Neural crest cell (in vitro differentiated cells): ENCODE measurements around the gene GBGT1. TPM values are rescaled to one million over a fixed set of nuclear protein-coding genes. Genes with fewer than 3 reads are reported as not detected.
A peak's percentile ranks its signal among the peaks of the same experiment; 100 is the strongest.

ENCODE experiments used
- DNase-seq: peaks from one replicate; pipeline ENCODE4 v3.0.0; 2021; ENCODE audit warnings: low read depth, mixed read lengths, low spot score
- H3K27ac Mint-ChIP-seq: one replicate; pipeline ENCODE4 v1.8.0; 2021; ENCODE audit warnings: mild to moderate bottlenecking, mixed read lengths; ENCODE audit not compliant: unreplicated experiment
- H3K27me3 Mint-ChIP-seq: 2 replicates; pipeline ENCODE4 v1.8.0; 2021; ENCODE audit warnings: low read depth, mild to moderate bottlenecking, mixed read lengths
- H3K36me3 Mint-ChIP-seq: 2 replicates; pipeline ENCODE4 v1.8.0; 2021; ENCODE audit warnings: low read depth, mild to moderate bottlenecking, mixed read lengths
- H3K4me1 Mint-ChIP-seq: 2 replicates; pipeline ENCODE4 v1.8.0; 2021; ENCODE audit warnings: mixed read lengths
- H3K4me3 Mint-ChIP-seq: one replicate; pipeline ENCODE4 v1.8.0; 2021; ENCODE audit warnings: mild to moderate bottlenecking, mixed read lengths
- H3K9me3 Mint-ChIP-seq: 2 replicates; pipeline ENCODE4 v1.8.0; 2021; ENCODE audit warnings: mixed read lengths
- CTCF ChIP-seq: fragments of 200-600 bp; sonication (generic); conservative IDR thresholded peaks from 2 replicates; pipeline ENCODE4 v1.5.0; 2021; ENCODE audit warnings: antibody characterized with exemption, mild to moderate bottlenecking
- total RNA-seq: library from RNA; stranded (reverse); gene quantifications from 2 replicates; pipeline ENCODE4 v1.2.1, GENCODE V29; 2021

GBGT1 gene
- total RNA-seq, 1 donor from 2014 or later, result 13.8 TPM

DNA sequence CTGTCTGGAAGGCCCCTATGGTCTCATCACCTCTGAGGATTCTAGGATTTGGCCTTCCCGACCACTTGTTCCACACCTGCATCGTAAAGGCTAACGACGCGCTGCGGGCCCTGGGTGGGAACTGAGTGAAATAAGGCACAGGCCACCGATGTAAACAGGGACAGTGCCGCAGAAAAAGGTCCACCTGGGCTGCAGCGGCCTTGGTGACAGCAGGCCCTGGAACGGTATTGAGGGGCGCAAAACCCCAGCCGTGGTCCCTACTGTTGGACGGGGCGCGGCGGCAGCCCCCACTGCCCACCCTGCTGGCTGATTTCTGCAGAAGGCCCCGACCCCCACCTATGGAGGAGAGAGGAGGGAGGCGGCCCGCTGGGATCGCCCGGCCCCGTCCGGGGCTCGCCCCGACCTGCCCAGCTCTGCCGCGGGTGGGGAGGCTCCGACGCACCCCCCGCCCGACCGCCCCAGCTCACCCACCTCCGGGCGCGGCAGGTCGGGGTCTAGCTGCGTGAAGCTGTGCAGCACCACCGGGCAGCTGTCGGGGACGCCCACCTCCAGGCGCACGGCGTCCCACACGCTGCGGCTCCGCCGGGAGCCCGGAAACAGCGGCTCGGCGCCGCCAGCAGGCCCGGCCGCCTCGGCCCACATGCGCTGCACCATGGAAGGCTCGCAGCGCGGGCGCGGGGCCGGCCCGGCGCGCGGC lies 43.1 kb downstream of the GBGT1 start:
- no peaks in the 10 kb centered on the region for H3K36me3 Mint-ChIP-seq
- no peak overlapping the region for H3K27ac Mint-ChIP-seq
- DNase-seq, result no peak
- no peaks in the 10 kb centered on the region for H3K9me3 Mint-ChIP-seq
- no peak for TF ChIP-seq CTCF
- no peaks in the 10 kb centered on the region for H3K27me3 Mint-ChIP-seq
- H3K4me1 Mint-ChIP-seq, result peaks cover 61% of the 10 kb centered on the region
- peak overlapping the region; percentile 85 for H3K4me3 Mint-ChIP-seq

GRCh38 chr9:133119846-133120500 lies 43.7 kb downstream of the GBGT1 start:
- no peaks in the 10 kb centered on the region for H3K9me3 Mint-ChIP-seq
- no peak for TF ChIP-seq CTCF
- H3K36me3 Mint-ChIP-seq, result no peaks in the 10 kb centered on the region
- peak overlapping the region; percentile 84 for H3K4me3 Mint-ChIP-seq
- peaks cover 59% of the 10 kb centered on the region for H3K4me1 Mint-ChIP-seq
- H3K27ac Mint-ChIP-seq, result peak overlapping the region; percentile 87
- no peak for DNase-seq
- H3K27me3 Mint-ChIP-seq, result no peaks in the 10 kb centered on the region

DNA sequence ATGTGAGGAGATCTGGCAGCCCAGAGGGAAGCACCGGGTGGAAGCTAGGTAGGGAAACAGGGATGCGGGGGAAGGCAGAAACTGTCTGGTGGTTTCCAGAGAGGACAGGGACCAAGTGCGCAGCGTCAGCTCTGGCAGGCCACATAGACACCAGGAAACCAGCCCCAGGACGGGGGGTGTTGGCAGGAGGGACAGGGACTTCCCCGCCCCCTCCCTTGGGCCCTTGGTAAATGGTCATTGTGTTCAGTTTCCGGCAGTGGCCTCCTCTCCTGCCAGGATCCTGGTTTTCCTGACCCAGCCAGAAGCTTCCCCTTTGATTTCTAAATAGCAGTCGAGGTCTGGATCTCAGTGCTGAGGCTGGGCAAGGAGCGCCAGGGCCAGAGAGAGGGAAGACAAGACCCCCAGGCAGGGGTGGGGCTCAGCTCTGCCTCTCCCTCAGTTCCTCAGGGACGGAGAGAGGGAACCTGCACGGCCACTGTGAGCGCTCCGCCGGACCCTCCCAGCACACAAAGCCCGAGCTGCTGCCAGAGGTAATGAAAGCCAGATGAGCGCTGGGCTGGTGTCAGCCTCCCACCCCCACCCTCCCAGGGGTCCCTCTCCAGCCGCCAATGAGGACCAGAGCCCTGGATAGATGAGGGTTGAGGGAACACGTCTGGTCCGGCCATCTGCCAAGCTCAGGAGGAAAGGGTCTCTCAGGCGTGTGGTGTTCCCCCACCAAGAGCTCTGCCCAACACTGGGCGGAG lies 44.4 kb downstream of the GBGT1 start:
- Mint-ChIP-seq H3K27ac (peak overlapping the region; percentile 87), H3K36me3 (no peaks in the 10 kb centered on the region), H3K4me3 (peak overlapping the region; percentile 84), H3K9me3 (no peaks in the 10 kb centered on the region), H3K4me1 (peaks cover 54% of the 10 kb centered on the region), H3K27me3 (no peaks in the 10 kb centered on the region)
- DNase-seq, result no peak
- no peak for TF ChIP-seq CTCF

GRCh38 chr9:133118568-133118967 lies 45.1 kb downstream of the GBGT1 start:
- Mint-ChIP-seq H3K27ac (no peak overlapping the region), H3K36me3 (no peaks in the 10 kb centered on the region), H3K4me3 (peak overlapping the region; percentile 84), H3K27me3 (no peaks in the 10 kb centered on the region), H3K4me1 (peaks cover 54% of the 10 kb centered on the region), H3K9me3 (no peaks in the 10 kb centered on the region)
- no peak for TF ChIP-seq CTCF
- DNase-seq, result no peak

DNA sequence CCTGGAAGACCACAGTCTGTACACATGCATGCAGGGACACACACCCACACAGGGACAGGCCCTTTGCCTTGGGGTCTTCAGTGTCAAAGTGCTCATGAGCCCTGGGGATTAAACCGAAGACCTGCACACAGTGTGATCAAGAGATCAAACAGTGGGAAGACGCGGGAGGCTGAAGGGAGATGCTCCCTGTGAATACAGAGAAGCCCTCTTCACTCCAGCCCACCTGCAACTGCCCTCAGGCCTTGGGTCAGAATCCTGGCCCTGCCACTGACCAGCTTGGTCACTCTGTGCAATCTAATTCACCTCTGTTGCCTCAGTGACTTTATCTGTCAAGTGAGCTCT lies 45.6 kb downstream of the GBGT1 start:
- TF ChIP-seq CTCF, result no peak
- no peak overlapping the region for H3K27ac Mint-ChIP-seq

More for the DNA sequence above, 45.6 kb downstream of the GBGT1 start:
- H3K9me3 Mint-ChIP-seq, result no peaks in the 10 kb centered on the region
- no peaks in the 10 kb centered on the region for H3K27me3 Mint-ChIP-seq
- H3K36me3 Mint-ChIP-seq, result no peaks in the 10 kb centered on the region
- H3K4me1 Mint-ChIP-seq, result peaks cover 54% of the 10 kb centered on the region
- H3K4me3 Mint-ChIP-seq, result peak overlapping the region; percentile 84
- no peak for DNase-seq
